Hepatocyte (in vitro differentiated cells): ENCODE measurements around the gene BPI.

Source experiments
- CTCF ChIP-seq: fragments of 200-600 bp; sonication (generic); IDR thresholded peaks from 2 replicates; pipeline ENCODE4 v1.5.1; 2016; ENCODE audit warnings: antibody characterized with exemption, mild to moderate bottlenecking; ENCODE audit not compliant: poor library complexity
- EZH2phosphoT487 ChIP-seq: fragments of 200-600 bp; sonication (generic); IDR thresholded peaks from one replicate; pipeline ENCODE4 v1.6.1; 2018; ENCODE audit warnings: antibody characterized with exemption, mild to moderate bottlenecking, low read depth, moderate library complexity; ENCODE audit not compliant: unreplicated experiment, severe bottlenecking

GRCh38 chr20:38269040-38269439 is 34.9 kb upstream of the BPI start:
- no peak for TF ChIP-seq CTCF
- TF ChIP-seq EZH2phosphoT487, result no peak
